ENCODE data around the gene EDC4. TPM values are rescaled to one million over a fixed set of nuclear protein-coding genes. Genes with fewer than 3 reads are reported as not detected.
A peak's percentile ranks its signal among the peaks of the same experiment; 100 is the strongest.

Gene EDC4
- total and polyA plus RNA-seq, 9 of the 15 experiments (the other 6 are each of a cell fraction or from before 2014, with no cell fraction given), result 1.1 to 131 (median 74.0) TPM

DNA sequence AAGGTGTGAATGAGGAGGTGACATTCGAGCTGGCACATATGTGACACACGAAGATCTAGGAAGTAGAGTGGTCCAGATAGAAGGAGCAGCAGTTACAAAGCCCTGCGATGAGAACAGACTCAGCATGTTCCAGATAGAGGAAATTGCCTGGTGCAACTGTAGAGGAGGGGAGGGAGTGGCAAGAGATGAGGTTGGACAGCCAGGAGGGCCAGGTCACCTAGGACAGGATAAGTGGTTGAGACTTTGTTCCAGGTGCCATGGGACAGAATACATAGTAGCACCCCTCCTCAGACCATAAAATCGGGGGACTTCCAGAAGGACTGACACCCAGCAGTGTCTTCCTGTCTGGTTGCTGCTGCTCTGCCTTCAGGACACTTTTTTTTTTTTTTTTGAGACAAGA lies 14.4 kb upstream of the EDC4 start:
- DNase-seq (ENCODE audit: extremely low read depth in 1 of 4, low spot score in 3 of 4) (no peak), ATAC-seq (no peak), FAIRE-seq (no peak)
- no peak overlapping the region for H3K4me2 ChIP-seq (ENCODE audit: insufficient read depth, low read length)
- ChIA-PET POLR2A (no interaction called here), CTCF (ENCODE audit: low intra/inter-chr PET ratio) (no interaction called here)
- peaks cover 6% of the 10 kb centered on the region for H3K9me1 ChIP-seq (ENCODE audit: control insufficient read depth, insufficient read depth, low read length)
- peaks cover 19 to 31% of the 10 kb centered on the region in 2 experiments for H3K4me1 ChIP-seq (replicated peaks in 1 of 2; ENCODE audit: control insufficient read depth in 2 of 2, insufficient read depth in 2 of 2, low read length in 2 of 2)
- H3K79me2 ChIP-seq (ENCODE audit: control insufficient read depth, insufficient read depth, low read length), result peaks cover 96% of the 10 kb centered on the region
- H3K27me3 ChIP-seq (ENCODE audit: control insufficient read depth in 2 of 2, insufficient read depth in 2 of 2, low read length in 2 of 2), result no peaks in the 10 kb centered on the region
- H3K36me3 ChIP-seq (ENCODE audit: control insufficient read depth, insufficient read depth, low read length), result peaks cover 66% of the 10 kb centered on the region
- H3K27ac ChIP-seq (ENCODE audit: extremely low read depth, low read depth, low read length), result peak overlapping the region; percentile 61; the same call in 2 of the 3 replicates
- peaks cover 51% of the 10 kb centered on the region for H4K20me1 ChIP-seq (replicated peaks; ENCODE audit: control insufficient read depth, insufficient read depth, low read length)
- H3K4me3 ChIP-seq, result no peak overlapping the region
- intact Hi-C loops (cut with micrococcal nuclease), result no loop called here
- in situ Hi-C loops (cut with MboI), result no loop called here
- H2AFZ ChIP-seq (ENCODE audit: low read depth, low read length), result no peak overlapping the region
- no peak overlapping the region for H3K9ac ChIP-seq (ENCODE audit: insufficient read depth in 1 of 2, low read depth in 2 of 2, low read length in 2 of 2)
- no TSS peak for BruUV-seq (replicated peaks)
- 87% methylated on average over 4 of the region's 4 CpGs for WGBS (ENCODE audit: insufficient coverage, low coverage, missing lambda C conversion rate)
- no peaks in the 10 kb centered on the region for H3K9me3 ChIP-seq (replicated peaks; ENCODE audit: control insufficient read depth, insufficient read depth, low read depth, low read length)
- no peak for TF ChIP-seq SIN3B (IDR thresholded peaks at IDR 0.05; ENCODE audit: low read depth)
- TF ChIP-seq, protein P1, sequence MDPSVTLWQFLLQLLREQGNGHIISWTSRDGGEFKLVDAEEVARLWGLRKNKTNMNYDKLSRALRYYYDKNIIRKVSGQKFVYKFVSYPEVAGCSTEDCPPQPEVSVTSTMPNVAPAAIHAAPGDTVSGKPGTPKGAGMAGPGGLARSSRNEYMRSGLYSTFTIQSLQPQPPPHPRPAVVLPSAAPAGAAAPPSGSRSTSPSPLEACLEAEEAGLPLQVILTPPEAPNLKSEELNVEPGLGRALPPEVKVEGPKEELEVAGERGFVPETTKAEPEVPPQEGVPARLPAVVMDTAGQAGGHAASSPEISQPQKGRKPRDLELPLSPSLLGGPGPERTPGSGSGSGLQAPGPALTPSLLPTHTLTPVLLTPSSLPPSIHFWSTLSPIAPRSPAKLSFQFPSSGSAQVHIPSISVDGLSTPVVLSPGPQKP (CRISPR knock-in tag; IDR thresholded peaks at IDR 0.05), result no peak
- TF ChIP-seq ZNF655 (CRISPR knock-in tag; IDR thresholded peaks at IDR 0.05), result no peak
- TF ChIP-seq BDP1 (IDR thresholded peaks at IDR 0.05; ENCODE audit: insufficient read depth, insufficient read length), result no peak
- no peak for TF ChIP-seq ZNF282 (CRISPR knock-in tag; IDR thresholded peaks at IDR 0.05)
- no peak for TF ChIP-seq ZNF398 (CRISPR knock-in tag; IDR thresholded peaks at IDR 0.05)
- TF ChIP-seq ZNF639 (CRISPR knock-in tag; conservative IDR thresholded peaks at IDR 0.05 in 1 of 2, IDR thresholded peaks at IDR 0.05 in 1 of 2), result 0 out of 4 replicates have a peak, but pooled peaks of 1 of the 2 experiments have one; percentile 20
- TF ChIP-seq GATA2 (CRISPR knock-in tag; IDR thresholded peaks at IDR 0.05), result 0 out of 2 replicates have a peak, but pooled peaks have one; percentile 16
- TF ChIP-seq ZNF75A (CRISPR knock-in tag; IDR thresholded peaks at IDR 0.05), result no peak
- TF ChIP-seq ZBTB11 (CRISPR knock-in tag; IDR thresholded peaks at IDR 0.05), result no peak
- no peak for TF ChIP-seq PURB (CRISPR knock-in tag; IDR thresholded peaks at IDR 0.05; ENCODE audit: low read depth)
- no peak for TF ChIP-seq ZNF140 (CRISPR knock-in tag; IDR thresholded peaks at IDR 0.05)
- TF ChIP-seq CXXC5 (CRISPR knock-in tag; IDR thresholded peaks at IDR 0.05), result no peak
